ENCODE results near the gene SF3A1.
"Not testable (repeated sequence)": the region's sequence is repeated elsewhere in the genome, so short reads cannot be mapped to it uniquely, and the experiment has no call there.

Gene SF3A1, protein sequence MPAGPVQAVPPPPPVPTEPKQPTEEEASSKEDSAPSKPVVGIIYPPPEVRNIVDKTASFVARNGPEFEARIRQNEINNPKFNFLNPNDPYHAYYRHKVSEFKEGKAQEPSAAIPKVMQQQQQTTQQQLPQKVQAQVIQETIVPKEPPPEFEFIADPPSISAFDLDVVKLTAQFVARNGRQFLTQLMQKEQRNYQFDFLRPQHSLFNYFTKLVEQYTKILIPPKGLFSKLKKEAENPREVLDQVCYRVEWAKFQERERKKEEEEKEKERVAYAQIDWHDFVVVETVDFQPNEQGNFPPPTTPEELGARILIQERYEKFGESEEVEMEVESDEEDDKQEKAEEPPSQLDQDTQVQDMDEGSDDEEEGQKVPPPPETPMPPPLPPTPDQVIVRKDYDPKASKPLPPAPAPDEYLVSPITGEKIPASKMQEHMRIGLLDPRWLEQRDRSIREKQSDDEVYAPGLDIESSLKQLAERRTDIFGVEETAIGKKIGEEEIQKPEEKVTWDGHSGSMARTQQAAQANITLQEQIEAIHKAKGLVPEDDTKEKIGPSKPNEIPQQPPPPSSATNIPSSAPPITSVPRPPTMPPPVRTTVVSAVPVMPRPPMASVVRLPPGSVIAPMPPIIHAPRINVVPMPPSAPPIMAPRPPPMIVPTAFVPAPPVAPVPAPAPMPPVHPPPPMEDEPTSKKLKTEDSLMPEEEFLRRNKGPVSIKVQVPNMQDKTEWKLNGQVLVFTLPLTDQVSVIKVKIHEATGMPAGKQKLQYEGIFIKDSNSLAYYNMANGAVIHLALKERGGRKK

DNA sequence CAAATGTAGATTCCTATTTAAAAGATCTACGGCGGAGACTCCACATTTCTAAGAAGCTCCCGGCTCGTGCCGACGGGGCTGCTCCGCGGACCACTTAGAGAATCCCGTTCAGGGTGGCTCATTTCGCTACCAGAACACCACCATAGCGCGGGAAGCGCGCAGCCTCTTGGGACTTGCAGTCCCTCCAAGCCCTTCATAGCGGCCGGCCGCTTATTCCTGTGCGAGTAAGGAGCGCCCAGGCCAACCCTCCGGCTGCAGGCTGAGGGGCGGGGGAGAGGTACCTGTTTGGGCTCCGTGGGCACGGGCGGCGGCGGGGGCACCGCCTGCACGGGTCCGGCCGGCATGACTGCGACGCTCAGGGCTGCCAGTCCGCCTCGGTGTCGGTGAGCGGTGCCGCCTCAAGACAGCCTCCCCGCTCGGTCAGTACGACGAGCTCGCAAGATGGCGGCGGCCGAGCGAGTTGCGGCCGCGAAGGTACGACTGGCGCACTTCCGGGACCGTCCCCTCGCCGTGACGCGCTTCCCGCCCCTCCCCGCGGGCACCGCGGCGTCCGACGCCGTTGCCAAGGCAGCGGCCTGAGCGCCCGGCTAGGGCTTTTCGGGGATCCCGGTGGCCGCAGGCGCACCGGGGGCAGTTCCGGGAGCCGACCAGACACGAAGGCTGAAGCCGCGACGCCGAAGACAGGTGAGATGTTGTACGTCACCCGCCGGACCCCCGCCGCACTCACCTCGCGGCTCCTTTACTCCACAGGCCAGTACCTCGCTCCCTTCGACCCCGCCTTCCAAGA, at the start of gene SF3A1, which contains the start of gene CCDC157:
Gene SF3A1 (minus strand): TSS at position 446 of the 787 bp plus-strand sequence. CDS start 102 bp downstream, at position 344.
Gene CCDC157 (plus strand): TSS at position 559 of the 787 bp plus-strand sequence. CDS start 8,994 bp downstream, outside the sequence.
- ChIA-PET POLR2A (interaction anchor here (0.6 to 2.1 kb wide), 30 partner anchors 8 to 803 kb away, joined by 3 to 31 read pairs (median 4); partner anchors contain the start of genes CASTOR1, RNF215, SEC14L2 and TBC1D10A), CTCF (interaction anchor here (0.7 to 1.5 kb wide), 3 partner anchors 31 to 69 kb away, joined by 3 to 7 read pairs (median 4); partner anchors contain the start of gene RNF215)
- DNase-seq (ENCODE audit: extremely low spot score) = peak; percentile 97
- TF ChIP-seq TARDBP (IDR thresholded peaks at IDR 0.05) (no peak), NFRKB (IDR thresholded peaks at IDR 0.05) (peak; percentile 47; the same call in 1 of the 2 replicates), FOXK2 (IDR thresholded peaks at IDR 0.05) (no peak), HDGF (IDR thresholded peaks at IDR 0.05; ENCODE audit: borderline replicate concordance) (peak; percentile 71; the same call in 1 of the 2 replicates), L3MBTL2 (conservative IDR thresholded peaks at IDR 0.05) (peak; percentile 59), ELF4 (IDR thresholded peaks at IDR 0.05) (peak; percentile 85)

DNA sequence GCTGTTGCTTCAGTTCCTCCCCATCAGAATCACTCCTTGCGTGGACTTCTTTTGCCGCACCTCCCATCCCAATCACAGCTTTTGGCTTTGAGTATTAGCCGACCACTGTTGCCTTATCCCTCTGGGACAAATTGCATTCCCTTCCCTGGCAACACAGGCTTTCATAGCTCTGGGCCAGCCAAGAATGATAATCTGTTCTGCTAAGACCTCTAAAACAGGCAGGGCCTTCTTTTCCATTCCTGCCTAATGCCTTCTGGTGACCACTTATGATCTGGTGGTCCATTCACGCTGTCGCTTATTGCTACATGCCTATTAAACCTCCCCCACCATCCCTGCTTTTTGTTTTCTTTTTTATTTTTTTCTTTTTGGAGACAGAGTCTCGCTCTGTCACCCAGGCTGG, 49.7 kb upstream of the SF3A1 start:
- CTCF ChIA-PET = no interaction called here
- no peak for TF ChIP-seq NFRKB (IDR thresholded peaks at IDR 0.05)
- no peak for TF ChIP-seq FOXK2 (IDR thresholded peaks at IDR 0.05)
- TF ChIP-seq TARDBP (IDR thresholded peaks at IDR 0.05) = no peak
- no peak for TF ChIP-seq SUZ12 (IDR thresholded peaks at IDR 0.05)
- TF ChIP-seq FOXM1 (IDR thresholded peaks at IDR 0.05; ENCODE audit: borderline replicate concordance) = no peak
- TF ChIP-seq SP1 (IDR thresholded peaks at IDR 0.05) = no peak
- no peak for TF ChIP-seq LEF1 (IDR thresholded peaks at IDR 0.05; ENCODE audit: borderline replicate concordance)
- no peak for TF ChIP-seq ELF4 (IDR thresholded peaks at IDR 0.05)
- no peak for TF ChIP-seq BHLHE40 (IDR thresholded peaks at IDR 0.05; ENCODE audit: borderline replicate concordance)
- TF ChIP-seq ZNF384 (IDR thresholded peaks at IDR 0.05) = no peak
- TF ChIP-seq, protein P1, sequence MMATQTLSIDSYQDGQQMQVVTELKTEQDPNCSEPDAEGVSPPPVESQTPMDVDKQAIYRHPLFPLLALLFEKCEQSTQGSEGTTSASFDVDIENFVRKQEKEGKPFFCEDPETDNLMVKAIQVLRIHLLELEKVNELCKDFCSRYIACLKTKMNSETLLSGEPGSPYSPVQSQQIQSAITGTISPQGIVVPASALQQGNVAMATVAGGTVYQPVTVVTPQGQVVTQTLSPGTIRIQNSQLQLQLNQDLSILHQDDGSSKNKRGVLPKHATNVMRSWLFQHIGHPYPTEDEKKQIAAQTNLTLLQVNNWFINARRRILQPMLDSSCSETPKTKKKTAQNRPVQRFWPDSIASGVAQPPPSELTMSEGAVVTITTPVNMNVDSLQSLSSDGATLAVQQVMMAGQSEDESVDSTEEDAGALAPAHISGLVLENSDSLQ (IDR thresholded peaks at IDR 0.05) = no peak
- TF ChIP-seq HDGF (IDR thresholded peaks at IDR 0.05; ENCODE audit: borderline replicate concordance) = no peak
- TF ChIP-seq L3MBTL2 (conservative IDR thresholded peaks at IDR 0.05) = no peak
- no peak for TF ChIP-seq FOXA1 (IDR thresholded peaks at IDR 0.05)
- TF ChIP-seq CTBP1 (IDR thresholded peaks at IDR 0.05; ENCODE audit: borderline replicate concordance) = no peak
- no peak for DNase-seq (ENCODE audit: extremely low spot score)
- POLR2A ChIA-PET = interaction anchor here (0.8 to 2.1 kb wide), 3 partner anchors 9 to 16 kb away, joined by 3 to 6 read pairs (median 3); partner anchors contain the start of gene SEC14L2

DNA sequence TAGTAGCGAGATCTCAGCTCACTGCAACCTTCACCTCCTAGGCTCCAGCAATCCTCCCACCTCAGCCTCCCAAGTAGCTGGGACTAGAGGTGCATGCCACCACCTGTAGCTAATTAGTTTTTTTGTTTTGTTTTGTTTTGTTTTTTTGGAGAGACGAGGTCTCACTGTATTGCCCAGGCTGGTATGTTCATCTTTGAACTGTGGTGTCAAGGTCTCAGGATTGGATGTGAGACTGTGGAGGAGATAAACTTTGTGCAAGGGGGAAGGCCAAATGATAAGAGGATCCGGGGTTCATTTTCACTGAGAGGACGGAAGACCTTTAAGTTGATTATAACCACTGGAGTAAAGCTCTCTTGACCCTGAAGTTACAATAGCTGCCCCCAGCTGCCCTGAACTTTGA, 49.0 kb upstream of the SF3A1 start:
- TF ChIP-seq ZNF384 (IDR thresholded peaks at IDR 0.05) (no peak), NFRKB (IDR thresholded peaks at IDR 0.05) (no peak), LEF1 (IDR thresholded peaks at IDR 0.05; ENCODE audit: borderline replicate concordance) (no peak), L3MBTL2 (conservative IDR thresholded peaks at IDR 0.05) (no peak), HDGF (IDR thresholded peaks at IDR 0.05; ENCODE audit: borderline replicate concordance) (no peak), CTBP1 (IDR thresholded peaks at IDR 0.05; ENCODE audit: borderline replicate concordance) (no peak), FOXK2 (IDR thresholded peaks at IDR 0.05) (no peak), SUZ12 (IDR thresholded peaks at IDR 0.05) (no peak), ELF4 (IDR thresholded peaks at IDR 0.05) (no peak), FOXA1 (IDR thresholded peaks at IDR 0.05) (no peak), SP1 (IDR thresholded peaks at IDR 0.05) (no peak), BHLHE40 (IDR thresholded peaks at IDR 0.05; ENCODE audit: borderline replicate concordance) (no peak), TARDBP (IDR thresholded peaks at IDR 0.05) (no peak), ARNT (IDR thresholded peaks at IDR 0.05) (no peak), FOXM1 (IDR thresholded peaks at IDR 0.05; ENCODE audit: borderline replicate concordance) (no peak)
- TF ChIP-seq, protein P1 (IDR thresholded peaks at IDR 0.05) = no peak
- no peak for DNase-seq (ENCODE audit: extremely low spot score)
- ChIA-PET POLR2A (interaction anchor here (0.8 to 2.1 kb wide), 4 partner anchors 8 to 49 kb away, joined by 3 to 6 read pairs (median 3); partner anchors contain the start of genes CCDC157, SEC14L2 and SF3A1), CTCF (interaction anchor here (1.0 kb wide), 1 partner anchor 18 kb away, joined by 3 read pairs; no protein-coding TSS in a partner anchor)

DNA sequence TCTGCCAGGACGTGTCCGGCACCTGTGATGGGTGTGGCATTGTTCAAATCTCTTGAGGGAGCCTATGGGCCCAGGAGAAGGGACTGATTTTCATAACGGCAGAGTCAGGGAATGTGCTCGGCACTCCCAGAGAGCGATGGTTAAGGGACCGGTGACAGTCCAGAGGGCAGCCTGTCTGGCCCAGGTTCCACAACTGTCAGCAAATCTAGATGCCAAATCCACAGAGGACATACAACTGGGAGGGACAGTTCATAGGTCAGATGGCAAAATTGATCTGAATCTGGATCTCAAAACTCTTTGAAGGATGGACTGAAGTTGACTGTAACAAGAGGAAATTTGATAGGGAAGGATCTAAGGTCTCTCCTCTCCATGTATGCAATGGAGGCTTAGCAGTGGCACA, 47.6 kb upstream of the SF3A1 start:
- CTCF ChIA-PET = interaction anchor here (1.2 kb wide), 1 partner anchor 17 kb away, joined by 3 read pairs; no protein-coding TSS in a partner anchor
- no peak for TF ChIP-seq FOXM1 (IDR thresholded peaks at IDR 0.05; ENCODE audit: borderline replicate concordance)
- TF ChIP-seq FOXA1 (IDR thresholded peaks at IDR 0.05) = no peak
- TF ChIP-seq TARDBP (IDR thresholded peaks at IDR 0.05) = no peak
- TF ChIP-seq SUZ12 (IDR thresholded peaks at IDR 0.05) = no peak
- TF ChIP-seq BHLHE40 (IDR thresholded peaks at IDR 0.05; ENCODE audit: borderline replicate concordance) = no peak
- TF ChIP-seq ARNT (IDR thresholded peaks at IDR 0.05) = no peak
- no peak for TF ChIP-seq HDGF (IDR thresholded peaks at IDR 0.05; ENCODE audit: borderline replicate concordance)
- no peak for TF ChIP-seq ELF4 (IDR thresholded peaks at IDR 0.05)
- TF ChIP-seq, protein P1 (IDR thresholded peaks at IDR 0.05) = no peak
- no peak for TF ChIP-seq L3MBTL2 (conservative IDR thresholded peaks at IDR 0.05)
- no peak for TF ChIP-seq SP1 (IDR thresholded peaks at IDR 0.05)
- TF ChIP-seq NFRKB (IDR thresholded peaks at IDR 0.05) = no peak
- TF ChIP-seq ZNF384 (IDR thresholded peaks at IDR 0.05) = no peak
- TF ChIP-seq FOXK2 (IDR thresholded peaks at IDR 0.05) = no peak
- TF ChIP-seq CTBP1 (IDR thresholded peaks at IDR 0.05; ENCODE audit: borderline replicate concordance) = no peak
- no peak for TF ChIP-seq LEF1 (IDR thresholded peaks at IDR 0.05; ENCODE audit: borderline replicate concordance)
- no peak for DNase-seq (ENCODE audit: extremely low spot score)
- POLR2A ChIA-PET = interaction anchor here (0.6 to 0.7 kb wide), 2 partner anchors 9 to 19 kb away, joined by 3 read pairs; no protein-coding TSS in a partner anchor

DNA sequence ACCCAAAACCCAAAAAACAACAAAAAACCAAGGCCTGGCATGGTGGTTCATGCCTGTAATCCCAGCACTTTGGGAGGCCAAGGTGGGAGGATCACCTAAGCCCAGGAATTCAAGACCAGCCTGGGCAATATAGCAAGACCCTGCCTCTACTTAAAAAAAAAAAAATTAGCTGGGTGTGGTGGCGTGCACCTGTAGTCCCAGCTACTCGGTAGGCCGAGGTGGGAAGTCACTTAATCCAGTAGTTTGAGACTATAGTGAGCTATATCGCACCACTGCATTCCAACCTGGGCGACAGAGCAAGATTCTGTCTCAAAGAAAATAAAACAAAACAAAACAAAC, 46.0 kb upstream of the SF3A1 start:
- DNase-seq (ENCODE audit: extremely low spot score) = not testable (repeated sequence)
- ChIA-PET CTCF (interaction anchor here (0.7 to 1.3 kb wide), 2 partner anchors 14 to 20 kb away, joined by 3 to 4 read pairs; no protein-coding TSS in a partner anchor), POLR2A (interaction anchor here (1.2 to 2.0 kb wide), 4 partner anchors 15 to 23 kb away, joined by 3 to 15 read pairs (median 4); partner anchors contain the start of genes MTFP1 and RNF215)
